Transverse colon (tissue), 4 donors: ENCODE results near the gene CD300LG. TPM values are rescaled to one million over a fixed set of nuclear protein-coding genes. Genes with fewer than 3 reads are reported as not detected.

ENCODE experiments used
- DNase-seq: peaks from one replicate; pipeline ENCODE4 v3.0.0-alpha.2; 2019
- H3K27ac ChIP-seq, 4 donors: fragments of 200-600 bp; sonication (generic); 2 replicates each; pipeline ENCODE4 v1.5.1; 2016 to 2018; ENCODE audit warnings: inconsistent platforms in 4 of 4
- H3K27me3 ChIP-seq: fragments of 200-600 bp; sonication (generic); 2 replicates; pipeline ENCODE4 v1.5.1; 2017; ENCODE audit warnings: inconsistent platforms
- H3K36me3 ChIP-seq, 4 donors: fragments of 200-600 bp; sonication (generic); 2 replicates each; pipeline ENCODE4 v1.5.1; 2017 to 2019; ENCODE audit warnings: inconsistent platforms in 4 of 4
- H3K4me1 ChIP-seq, 4 donors: fragments of 200-600 bp; sonication (generic); 2 replicates each; pipeline ENCODE4 v1.5.1; 2017 to 2020; ENCODE audit warnings: inconsistent platforms in 4 of 4
- H3K4me3 ChIP-seq, 4 donors: fragments of 200-600 bp; sonication (generic); 1 replicate in 1 of 4; 2 replicates in 3 of 4; pipeline versions ENCODE4 v1.5.1 to v1.6.1; 2017 to 2019; ENCODE audit warnings: inconsistent platforms in 4 of 4
- H3K9me3 ChIP-seq, 2 donors: fragments of 200-600 bp; sonication (generic); 2 replicates each; pipeline ENCODE4 v1.5.1; 2017 to 2019; ENCODE audit warnings: inconsistent platforms in 2 of 2
- EP300 ChIP-seq: sonication (generic); formaldehyde crosslinking; IDR thresholded peaks from one replicate; pipeline ENCODE4 v1.6.1; 2017; ENCODE audit warnings: antibody characterized with exemption, low read depth
- POLR2A ChIP-seq: fragments of 450-650 bp; IDR thresholded peaks from one replicate; pipeline ENCODE4 v1.6.1; 2016; ENCODE audit warnings: antibody characterized with exemption, mild to moderate bottlenecking, moderate library complexity
- POLR2AphosphoS5 ChIP-seq, 3 donors: sonication (generic); formaldehyde crosslinking; IDR thresholded peaks; one replicate each; pipeline ENCODE4 v1.6.1; 2016; ENCODE audit warnings: antibody characterized with exemption in 3 of 3
- WGBS, 2 donors: methylation state at CpG; one replicate each; pipeline ENCODE4 v1.1.5; 2018; ENCODE audit warnings: low coverage in 1 of 2; 5-methylcytosine and 5-hydroxymethylcytosine counted together
- in situ Hi-C, 4 donors: fragments of 200-750 bp; cut with MboI; loops; one replicate each; pipeline versions ENCODE4 v1.15.0 to v1.15.1; 2017; ENCODE audit warnings: low sequenced_read_pairs in 3 of 4, low pct_ligation_motif_present in 1 of 4, low pct_unique_long_range_greater_than_20kb in 1 of 4
- intact Hi-C: fragments of 100-400 bp; cut with DNase I; formaldehyde crosslinking; loops from one replicate; pipeline ENCODE4 v1.15.1; 2023; ENCODE audit warnings: low total_unique reads
- total RNA-seq, 4 donors: library from RNA; depleted of rRNA; stranded (reverse); fragments of >200 nt; gene quantifications; one replicate each; pipeline ENCODE4 v1.1.0, GENCODE V29; 2016
- TF ChIP-seq, protein P1 (sequence below), 5 experiments: fragments of 200-600 bp in 3 of 5; fragments of 450-650 bp in 2 of 5; sonication (generic) in 3 of 5; IDR thresholded peaks; 1 replicate in 2 of 5; 2 replicates in 3 of 5; pipeline ENCODE4 v1.5.1; 2016 to 2017; ENCODE audit warnings: antibody characterized with exemption in 5 of 5, inconsistent platforms in 3 of 5, mild to moderate bottlenecking in 2 of 5, moderate library complexity in 1 of 5

CD300LG gene
- total RNA-seq, 4 donors from 2014 or later: 0.55 to 44.5 (median 1.4) TPM; not detected in 1

DNA sequence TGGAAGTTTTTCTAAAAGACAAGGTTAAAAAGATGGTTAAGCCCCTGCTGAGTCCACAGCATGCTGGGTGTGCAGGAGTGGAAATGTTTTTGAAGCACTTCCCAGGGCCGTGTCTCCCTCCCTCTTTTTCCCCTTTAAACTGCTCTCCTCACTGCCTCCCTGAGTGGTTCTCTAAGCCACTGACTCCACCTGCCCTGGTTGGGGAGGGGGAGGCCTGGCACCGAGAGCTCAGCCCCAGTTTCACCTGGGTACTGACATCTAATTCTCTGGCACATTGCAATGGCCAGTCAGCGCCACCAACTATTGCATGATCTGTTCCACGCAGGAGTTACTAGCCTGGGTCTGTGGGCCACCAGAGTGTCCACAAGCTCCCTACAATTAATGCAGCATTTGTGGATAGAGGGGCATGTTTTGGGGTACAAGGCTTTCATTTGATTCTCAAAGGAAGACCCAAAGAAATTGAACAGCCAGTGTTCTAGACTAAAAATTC, 36.7 kb upstream of the CD300LG start:
- H3K4me1 ChIP-seq: no peaks in the 10 kb centered on the region
- intact Hi-C loops (no loop called here), in situ Hi-C loops (no loop called here)
- H3K9me3 ChIP-seq: no peaks in the 10 kb centered on the region
- no peak overlapping the region for H3K27ac ChIP-seq
- no peak for TF ChIP-seq POLR2AphosphoS5 (IDR thresholded peaks at IDR 0.05)
- no peak for TF ChIP-seq POLR2A
- TF ChIP-seq, protein P1, sequence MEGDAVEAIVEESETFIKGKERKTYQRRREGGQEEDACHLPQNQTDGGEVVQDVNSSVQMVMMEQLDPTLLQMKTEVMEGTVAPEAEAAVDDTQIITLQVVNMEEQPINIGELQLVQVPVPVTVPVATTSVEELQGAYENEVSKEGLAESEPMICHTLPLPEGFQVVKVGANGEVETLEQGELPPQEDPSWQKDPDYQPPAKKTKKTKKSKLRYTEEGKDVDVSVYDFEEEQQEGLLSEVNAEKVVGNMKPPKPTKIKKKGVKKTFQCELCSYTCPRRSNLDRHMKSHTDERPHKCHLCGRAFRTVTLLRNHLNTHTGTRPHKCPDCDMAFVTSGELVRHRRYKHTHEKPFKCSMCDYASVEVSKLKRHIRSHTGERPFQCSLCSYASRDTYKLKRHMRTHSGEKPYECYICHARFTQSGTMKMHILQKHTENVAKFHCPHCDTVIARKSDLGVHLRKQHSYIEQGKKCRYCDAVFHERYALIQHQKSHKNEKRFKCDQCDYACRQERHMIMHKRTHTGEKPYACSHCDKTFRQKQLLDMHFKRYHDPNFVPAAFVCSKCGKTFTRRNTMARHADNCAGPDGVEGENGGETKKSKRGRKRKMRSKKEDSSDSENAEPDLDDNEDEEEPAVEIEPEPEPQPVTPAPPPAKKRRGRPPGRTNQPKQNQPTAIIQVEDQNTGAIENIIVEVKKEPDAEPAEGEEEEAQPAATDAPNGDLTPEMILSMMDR (IDR thresholded peaks at IDR 0.05): no peak
- no peak for TF ChIP-seq EP300
- H3K4me3 ChIP-seq: no peak overlapping the region
- H3K36me3 ChIP-seq: no peaks in the 10 kb centered on the region
- 78 to 100% methylated on average over 2 to 4 of the region's 4 CpGs for WGBS, 2 donors
- DNase-seq: no peak
- no peaks in the 10 kb centered on the region for H3K27me3 ChIP-seq

DNA sequence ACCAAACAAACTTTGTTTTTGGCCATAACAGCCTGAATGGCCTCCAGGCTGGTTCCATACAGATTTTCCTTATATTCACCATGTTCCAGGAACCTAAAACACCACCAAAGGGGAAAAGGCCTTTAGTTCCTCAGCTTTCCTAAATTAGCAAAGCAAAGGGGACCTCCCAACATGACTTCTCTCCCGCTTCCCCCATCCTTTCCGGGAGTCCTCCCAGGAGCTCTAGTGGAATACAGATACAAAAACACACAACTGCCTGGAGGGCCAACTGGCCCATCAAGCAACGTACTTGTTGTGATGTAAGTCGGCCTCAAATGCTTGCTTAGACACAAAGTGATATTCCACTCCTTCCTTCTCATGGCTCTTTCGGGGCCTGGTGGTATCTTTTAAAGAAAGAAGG, 36.2 kb upstream of the CD300LG start:
- Histone ChIP-seq H3K9me3 (no peaks in the 10 kb centered on the region), H3K4me3 (no peak overlapping the region), H3K27me3 (no peaks in the 10 kb centered on the region), H3K4me1 (no peaks in the 10 kb centered on the region), H3K27ac (no peak overlapping the region), H3K36me3 (no peaks in the 10 kb centered on the region)
- intact Hi-C loops: no loop called here
- in situ Hi-C loops: no loop called here
- 86% methylated on average over 5 of the region's 5 CpGs; no CpG with 5 or more reads in 1 of the 2 donors for WGBS, 2 donors
- DNase-seq: no peak
- TF ChIP-seq POLR2AphosphoS5 (IDR thresholded peaks at IDR 0.05): no peak
- no peak for TF ChIP-seq EP300
- TF ChIP-seq, protein P1 (IDR thresholded peaks at IDR 0.05): no peak
- no peak for TF ChIP-seq POLR2A

DNA sequence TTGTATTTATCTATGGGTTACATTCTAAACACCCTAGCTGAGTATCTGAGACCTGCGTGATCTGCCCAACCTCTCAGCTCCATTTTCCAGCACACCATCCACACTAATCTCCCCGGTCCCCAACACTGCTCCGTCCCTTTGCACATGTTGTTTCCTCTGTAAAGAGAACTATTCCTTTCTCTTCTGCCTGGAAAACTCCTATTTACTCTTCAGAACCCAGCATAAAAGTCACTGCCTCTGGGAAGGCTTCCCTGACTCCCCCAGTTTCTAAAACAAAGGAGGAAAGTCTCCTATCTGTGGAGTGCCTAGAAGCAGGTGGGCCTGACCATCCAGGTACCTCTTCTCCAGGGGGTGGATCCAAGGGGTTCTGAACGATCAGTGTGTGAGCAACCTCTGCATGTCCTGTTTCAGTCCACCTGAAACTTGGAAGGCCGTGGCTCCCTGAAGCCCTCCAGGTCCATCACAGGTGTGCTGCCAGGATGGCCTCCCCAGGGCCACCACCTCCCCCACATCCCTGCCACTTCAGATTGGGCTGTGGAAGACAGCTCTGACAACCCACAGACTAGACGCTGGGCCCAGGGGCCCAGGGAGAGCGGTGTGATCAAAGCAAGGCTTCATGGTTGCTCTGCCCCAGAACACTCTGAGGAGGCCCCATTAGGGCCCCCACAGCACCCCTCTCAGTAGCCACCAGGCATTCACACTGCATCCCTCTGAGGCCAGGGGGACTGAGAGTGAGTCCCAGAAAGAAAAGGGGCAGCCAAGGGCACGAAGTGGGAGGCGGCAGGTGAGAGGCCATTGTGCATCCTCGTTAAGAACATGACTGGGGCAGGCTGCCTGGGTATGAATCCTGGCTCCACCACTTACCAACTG, 34.3 kb upstream of the CD300LG start:
- DNase-seq: no peak
- in situ Hi-C loops (no loop called here), intact Hi-C loops (no loop called here)
- Histone ChIP-seq H3K9me3 (no peaks in the 10 kb centered on the region), H3K4me1 (no peaks in the 10 kb centered on the region), H3K4me3 (no peak overlapping the region), H3K36me3 (no peaks in the 10 kb centered on the region), H3K27ac (no peak overlapping the region), H3K27me3 (no peaks in the 10 kb centered on the region)
- WGBS, 2 donors: 83 to 95% methylated on average over 3 to 10 of the region's 10 CpGs
- no peak for TF ChIP-seq POLR2AphosphoS5 (IDR thresholded peaks at IDR 0.05)

DNA sequence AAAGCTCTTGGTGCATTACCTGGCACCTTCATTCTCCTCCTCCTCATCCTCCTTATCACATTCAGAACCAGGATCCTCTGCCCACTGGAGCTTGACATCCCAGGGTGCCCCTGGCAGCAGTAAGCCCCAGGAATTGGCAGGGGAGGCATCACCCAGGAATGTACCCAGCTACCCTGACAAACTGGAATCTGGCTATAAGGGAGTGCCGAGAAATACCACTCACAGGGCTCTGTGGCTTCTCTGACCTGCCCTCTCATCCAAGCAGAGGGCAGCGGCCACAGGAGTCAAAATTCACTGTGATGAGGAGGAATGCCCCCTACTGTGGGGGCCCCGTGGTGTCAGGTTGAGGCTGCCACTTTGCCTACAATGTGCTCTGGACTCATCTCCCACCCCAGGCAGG, 33.6 kb upstream of the CD300LG start:
- H3K4me3 ChIP-seq: no peak overlapping the region
- H3K27me3 ChIP-seq: no peaks in the 10 kb centered on the region
- no peak overlapping the region for H3K27ac ChIP-seq
- in situ Hi-C loops: no loop called here
- H3K36me3 ChIP-seq: no peaks in the 10 kb centered on the region
- whole genome bisulfite sequencing, 2 donors: 70 to 93% methylated on average over 2 to 3 of the region's 3 CpGs
- TF ChIP-seq, protein P1 (IDR thresholded peaks at IDR 0.05): no peak
- TF ChIP-seq POLR2AphosphoS5 (IDR thresholded peaks at IDR 0.05) (no peak), POLR2A (no peak), EP300 (no peak)
- no peaks in the 10 kb centered on the region for H3K9me3 ChIP-seq
- no peaks in the 10 kb centered on the region for H3K4me1 ChIP-seq
- no peak for DNase-seq
- intact Hi-C loops: no loop called here
